ENCODE measurements around the gene CASP7.

CASP7 gene

DNA sequence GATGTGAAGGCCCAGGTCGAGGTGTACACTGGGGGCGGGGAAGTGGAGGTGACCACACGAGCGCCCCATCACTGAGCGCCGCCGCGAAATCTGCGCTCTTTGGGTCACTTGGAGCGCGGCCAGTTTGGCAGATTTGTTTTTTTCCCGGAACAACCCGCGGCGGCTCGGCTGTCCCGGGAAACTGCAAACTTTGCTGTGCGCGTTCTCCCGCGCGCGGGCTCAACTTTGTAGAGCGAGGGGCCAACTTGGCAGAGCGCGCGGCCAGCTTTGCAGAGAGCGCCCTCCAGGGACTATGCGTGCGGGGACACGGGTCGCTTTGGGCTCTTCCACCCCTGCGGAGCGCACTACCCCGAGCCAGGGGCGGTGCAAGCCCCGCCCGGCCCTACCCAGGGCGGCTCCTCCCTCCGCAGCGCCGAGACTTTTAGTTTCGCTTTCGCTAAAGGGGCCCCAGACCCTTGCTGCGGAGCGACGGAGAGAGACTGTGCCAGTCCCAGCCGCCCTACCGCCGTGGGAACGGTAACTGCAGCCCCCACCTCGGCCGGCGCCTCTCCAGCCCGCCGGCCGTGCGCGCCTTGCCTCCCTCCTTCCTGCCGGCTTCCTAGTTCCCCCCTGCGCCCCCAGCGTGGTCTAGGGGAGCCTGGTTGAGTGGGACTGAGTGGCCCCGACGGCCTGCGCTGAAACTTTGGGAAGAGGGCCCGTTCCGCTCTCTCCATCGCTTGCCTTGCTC is at the start of gene CASP7:
Gene CASP7 (plus strand): TSS at position 450 of the 727 bp plus-strand sequence. CDS start 17,582 bp downstream, outside the sequence.
- CTCF ChIA-PET, result interaction anchor here (0.5 to 1.2 kb wide), 12 partner anchors 11 to 713 kb away, joined by 3 to 4 read pairs (median 4); no protein-coding TSS in a partner anchor
- POLR2A ChIA-PET, result interaction anchor here (1.2 to 1.5 kb wide), 2 partner anchors 18 to 116 kb away, joined by 3 to 5 read pairs; no protein-coding TSS in a partner anchor
- DNase-seq (ENCODE audit: extremely low spot score), result peak; percentile 90
- TF ChIP-seq NFRKB (IDR thresholded peaks at IDR 0.05), result no peak
- TF ChIP-seq HDGF (IDR thresholded peaks at IDR 0.05; ENCODE audit: borderline replicate concordance), result no peak
- TF ChIP-seq BHLHE40 (IDR thresholded peaks at IDR 0.05; ENCODE audit: borderline replicate concordance), result no peak
- TF ChIP-seq TARDBP (IDR thresholded peaks at IDR 0.05), result no peak
- TF ChIP-seq FOXM1 (IDR thresholded peaks at IDR 0.05; ENCODE audit: borderline replicate concordance), result 0 out of 2 replicates have a peak, but pooled peaks have one; percentile 51
- 0 out of 2 replicates have a peak, but pooled peaks have one; percentile 3 for TF ChIP-seq L3MBTL2 (conservative IDR thresholded peaks at IDR 0.05)
- TF ChIP-seq ZNF384 (IDR thresholded peaks at IDR 0.05), result no peak
- no peak for TF ChIP-seq SUZ12 (IDR thresholded peaks at IDR 0.05)

DNA sequence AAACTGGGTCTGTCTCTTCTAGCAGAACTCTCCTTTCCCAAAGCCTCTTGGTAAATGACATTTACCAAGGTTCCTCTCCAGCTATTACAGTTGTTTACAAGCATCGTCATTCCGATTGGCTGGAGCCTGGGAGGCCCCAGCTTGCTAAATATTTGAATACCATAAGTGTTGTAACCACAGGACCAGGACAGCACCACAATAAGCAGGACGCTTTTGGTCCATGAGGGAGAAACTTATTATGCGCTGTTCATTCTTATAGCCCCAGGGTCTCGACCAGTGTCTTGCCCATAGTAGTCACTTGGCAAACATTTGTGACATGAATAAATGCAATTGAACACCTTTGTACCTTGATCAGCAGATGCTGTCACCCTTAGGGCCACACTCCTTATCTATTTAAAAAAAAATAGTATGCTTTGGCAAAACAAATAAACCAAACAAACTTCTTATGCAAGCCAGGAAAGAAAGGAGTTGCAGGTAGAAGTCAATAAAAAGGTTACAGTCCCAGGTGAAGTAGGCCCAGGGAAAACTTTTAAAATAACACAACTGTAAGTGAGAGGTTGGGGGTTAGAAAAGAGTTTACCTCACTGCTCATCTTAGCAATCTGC is 48.7 kb upstream of the CASP7 start:
- ChIA-PET POLR2A (no interaction called here), CTCF (interaction anchor here (1.2 kb wide), 1 partner anchor 15 kb away, joined by 3 read pairs; no protein-coding TSS in a partner anchor)
- TF ChIP-seq FOXA1 (IDR thresholded peaks at IDR 0.05) (no peak), LEF1 (IDR thresholded peaks at IDR 0.05; ENCODE audit: borderline replicate concordance) (no peak), SP1 (IDR thresholded peaks at IDR 0.05) (no peak), NFRKB (IDR thresholded peaks at IDR 0.05) (no peak), TARDBP (IDR thresholded peaks at IDR 0.05) (no peak), L3MBTL2 (conservative IDR thresholded peaks at IDR 0.05) (no peak), FOXM1 (IDR thresholded peaks at IDR 0.05; ENCODE audit: borderline replicate concordance) (no peak), BHLHE40 (IDR thresholded peaks at IDR 0.05; ENCODE audit: borderline replicate concordance) (no peak), CTBP1 (IDR thresholded peaks at IDR 0.05; ENCODE audit: borderline replicate concordance) (no peak)
- TF ChIP-seq, protein P1, sequence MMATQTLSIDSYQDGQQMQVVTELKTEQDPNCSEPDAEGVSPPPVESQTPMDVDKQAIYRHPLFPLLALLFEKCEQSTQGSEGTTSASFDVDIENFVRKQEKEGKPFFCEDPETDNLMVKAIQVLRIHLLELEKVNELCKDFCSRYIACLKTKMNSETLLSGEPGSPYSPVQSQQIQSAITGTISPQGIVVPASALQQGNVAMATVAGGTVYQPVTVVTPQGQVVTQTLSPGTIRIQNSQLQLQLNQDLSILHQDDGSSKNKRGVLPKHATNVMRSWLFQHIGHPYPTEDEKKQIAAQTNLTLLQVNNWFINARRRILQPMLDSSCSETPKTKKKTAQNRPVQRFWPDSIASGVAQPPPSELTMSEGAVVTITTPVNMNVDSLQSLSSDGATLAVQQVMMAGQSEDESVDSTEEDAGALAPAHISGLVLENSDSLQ (IDR thresholded peaks at IDR 0.05), result no peak
- no peak for DNase-seq (ENCODE audit: extremely low spot score)

DNA sequence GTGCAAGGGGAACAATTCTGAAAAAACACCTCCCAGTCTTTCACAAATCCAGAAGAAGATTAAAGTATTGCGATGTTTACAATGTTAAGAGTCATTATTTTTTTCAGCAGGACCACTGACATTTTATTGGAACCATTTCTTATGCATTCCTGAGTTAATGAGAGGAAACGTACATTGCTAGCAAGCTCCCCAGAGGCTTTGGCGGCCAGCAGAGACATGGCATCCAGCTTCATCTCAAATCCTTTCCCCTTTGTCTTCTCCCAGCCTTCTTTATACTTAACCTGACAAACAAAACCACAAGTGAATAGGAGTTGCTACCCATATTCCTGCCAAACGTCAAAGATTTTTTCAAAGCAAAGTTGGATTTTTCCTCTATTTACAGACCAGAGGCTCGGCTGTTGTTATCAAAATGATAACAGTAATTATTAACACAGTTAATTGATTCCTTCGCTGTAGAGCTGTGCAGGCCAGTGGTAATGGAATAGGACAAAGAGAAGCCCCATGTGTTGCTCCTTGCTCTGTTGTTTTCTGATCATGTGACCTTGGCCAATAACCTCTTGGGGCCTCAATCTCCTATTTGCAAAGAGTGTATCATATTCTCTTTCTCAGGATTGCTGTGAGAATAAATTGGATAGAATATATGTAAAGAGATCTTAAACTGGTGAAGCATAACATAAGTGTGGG is 47.9 kb upstream of the CASP7 start:
- TF ChIP-seq FOXM1 (IDR thresholded peaks at IDR 0.05; ENCODE audit: borderline replicate concordance) (no peak), ZNF384 (IDR thresholded peaks at IDR 0.05) (no peak), LEF1 (IDR thresholded peaks at IDR 0.05; ENCODE audit: borderline replicate concordance) (no peak), NFRKB (IDR thresholded peaks at IDR 0.05) (no peak), TARDBP (IDR thresholded peaks at IDR 0.05) (no peak), BHLHE40 (IDR thresholded peaks at IDR 0.05; ENCODE audit: borderline replicate concordance) (no peak), FOXK2 (IDR thresholded peaks at IDR 0.05) (no peak)
- DNase-seq (ENCODE audit: extremely low spot score), result no peak
- ChIA-PET CTCF (no interaction called here), POLR2A (no interaction called here)

GRCh38 chr10:113639966-113640365 is 39.7 kb upstream of the CASP7 start:
- no peak for DNase-seq (ENCODE audit: extremely low spot score)
- CTCF ChIA-PET, result interaction anchor here (0.6 kb wide), 1 partner anchor 598 kb away, joined by 5 read pairs; no protein-coding TSS in a partner anchor
- POLR2A ChIA-PET, result no interaction called here
- TF ChIP-seq SUZ12 (IDR thresholded peaks at IDR 0.05), result no peak
- TF ChIP-seq L3MBTL2 (conservative IDR thresholded peaks at IDR 0.05), result no peak
- no peak for TF ChIP-seq LEF1 (IDR thresholded peaks at IDR 0.05; ENCODE audit: borderline replicate concordance)
- TF ChIP-seq TARDBP (IDR thresholded peaks at IDR 0.05), result no peak
- TF ChIP-seq ARNT (IDR thresholded peaks at IDR 0.05), result no peak
- no peak for TF ChIP-seq ELF4 (IDR thresholded peaks at IDR 0.05)
- no peak for TF ChIP-seq FOXK2 (IDR thresholded peaks at IDR 0.05)
- no peak for TF ChIP-seq HDGF (IDR thresholded peaks at IDR 0.05; ENCODE audit: borderline replicate concordance)
- TF ChIP-seq, protein P1 (IDR thresholded peaks at IDR 0.05), result no peak
- no peak for TF ChIP-seq ZNF384 (IDR thresholded peaks at IDR 0.05)
- no peak for TF ChIP-seq BHLHE40 (IDR thresholded peaks at IDR 0.05; ENCODE audit: borderline replicate concordance)

DNA sequence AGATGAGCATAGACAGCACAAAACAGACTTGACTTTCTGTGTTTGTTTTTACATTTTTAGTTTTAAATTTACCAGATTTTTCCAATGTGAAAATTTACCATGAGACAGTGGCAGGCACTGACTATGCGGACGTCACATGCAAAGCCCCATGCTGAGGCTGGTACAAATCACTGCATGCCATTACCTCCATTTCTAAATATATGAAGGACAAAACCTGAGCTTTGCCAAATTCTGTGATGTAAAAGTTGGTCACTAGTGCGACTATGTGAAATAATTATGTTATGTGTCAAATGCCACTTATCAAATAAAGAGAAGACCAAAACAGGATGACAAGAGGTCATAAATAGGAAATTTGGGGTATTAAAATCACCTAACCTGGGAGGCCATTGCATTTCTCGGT is 38.0 kb upstream of the CASP7 start:
- POLR2A ChIA-PET, result no interaction called here
- no peak for TF ChIP-seq ZNF384 (IDR thresholded peaks at IDR 0.05)
- TF ChIP-seq ARNT (IDR thresholded peaks at IDR 0.05), result no peak
- TF ChIP-seq CTBP1 (IDR thresholded peaks at IDR 0.05; ENCODE audit: borderline replicate concordance), result no peak
- TF ChIP-seq BHLHE40 (IDR thresholded peaks at IDR 0.05; ENCODE audit: borderline replicate concordance), result no peak
- TF ChIP-seq FOXA1 (IDR thresholded peaks at IDR 0.05), result no peak
- no peak for TF ChIP-seq FOXM1 (IDR thresholded peaks at IDR 0.05; ENCODE audit: borderline replicate concordance)
- no peak for TF ChIP-seq TARDBP (IDR thresholded peaks at IDR 0.05)
- TF ChIP-seq ELF4 (IDR thresholded peaks at IDR 0.05), result no peak
- TF ChIP-seq, protein P1 (IDR thresholded peaks at IDR 0.05), result no peak
- no peak for TF ChIP-seq NFRKB (IDR thresholded peaks at IDR 0.05)
- TF ChIP-seq L3MBTL2 (conservative IDR thresholded peaks at IDR 0.05), result no peak
- no peak for TF ChIP-seq SP1 (IDR thresholded peaks at IDR 0.05)
- no peak for TF ChIP-seq HDGF (IDR thresholded peaks at IDR 0.05; ENCODE audit: borderline replicate concordance)
- CTCF ChIA-PET, result no interaction called here
- DNase-seq (ENCODE audit: extremely low spot score), result no peak
